C1 segment of cervical spinal cord (tissue), 14 donors: Measurements from ENCODE around the gene UBE2L3.

Experiments
- DNase-seq, 14 donors: peaks; one replicate each; lab custom pipeline; 2025; lab: John Stamatoyannopoulos, UW

UBE2L3 gene

GRCh38 chr22:21669026-21669425 is 101.5 kb downstream of the UBE2L3 start:
- no peak for DNase-seq

DNA sequence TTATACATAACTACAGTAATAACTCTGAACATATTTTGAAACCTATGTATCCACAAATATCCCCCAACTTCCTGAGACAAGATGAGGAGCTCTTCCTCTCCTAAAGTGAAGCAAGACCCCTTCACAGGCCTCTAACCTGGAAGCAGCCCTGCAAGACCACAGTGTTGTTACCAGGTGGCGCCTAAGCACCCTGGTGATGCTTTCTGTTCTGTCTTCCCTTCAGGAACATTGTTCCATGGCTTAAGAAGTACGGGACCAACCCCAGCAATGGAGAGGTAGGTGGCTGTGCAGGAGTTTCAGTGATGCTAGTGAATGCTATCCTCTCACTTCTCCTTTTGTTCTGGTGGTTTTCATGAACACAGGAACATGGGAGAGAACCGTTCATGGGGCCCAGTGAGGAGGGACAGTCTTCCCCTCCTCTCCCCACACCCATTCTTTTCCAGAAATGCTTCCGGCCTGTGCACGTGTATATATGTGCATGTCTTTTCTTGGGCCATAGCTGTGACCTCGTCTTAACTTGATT is 104.7 kb downstream of the UBE2L3 start:
- no peak for DNase-seq
